Stimulated activated CD4-positive, alpha-beta T cell treated with anti-CD3 and anti-CD28 coated beads, TNF-alpha, amount 100 ng/mL, for 24 hours (primary cell): ENCODE measurements around the gene RTL5.
A peak's percentile ranks its signal among the peaks of the same experiment; 100 is the strongest.

Experiments used
- DNase-seq, 3 experiments: peaks; one replicate each; pipeline ENCODE4 v3.0.0-alpha.2; 2020; ENCODE audit warnings: low read depth in 3 of 3

Gene RTL5

GRCh38 chrX:72129661-72130060 lies 2.1 kb downstream of the RTL5 start:
- no peak for DNase-seq

GRCh38 chrX:72128881-72129280 lies 2.8 kb downstream of the RTL5 start:
- DNase-seq, result peak in 1 of 3 experiments; percentile 16

- no peak for DNase-seq
These were observed 3.4 kb downstream of the RTL5 start for GRCh38 chrX:72128183-72128834.

GRCh38 chrX:72127332-72127731 lies 4.4 kb downstream of the RTL5 start:
- DNase-seq, result no peak

- DNase-seq, result peak; percentile 54 to 79 (median 69)
These were observed 5.1 kb downstream of the RTL5 start for GRCh38 chrX:72126539-72127140.

GRCh38 chrX:72126048-72126415 lies 5.7 kb downstream of the RTL5 start:
- no peak for DNase-seq

- no peak for DNase-seq
These were observed 6.2 kb downstream of the RTL5 start for GRCh38 chrX:72125331-72126047.

GRCh38 chrX:72124540-72125201 lies 7.0 kb downstream of the RTL5 start:
- DNase-seq, result no peak

- no peak for DNase-seq
These were observed 8.1 kb downstream of the RTL5 start for GRCh38 chrX:72123471-72124185.

GRCh38 chrX:72122621-72123337 lies 8.9 kb downstream of the RTL5 start:
- DNase-seq, result no peak

GRCh38 chrX:72121383-72121782 lies 10.3 kb downstream of the RTL5 start:
- DNase-seq, result peak in 1 of 3 experiments; percentile 22

- no peak for DNase-seq
These were observed 10.9 kb downstream of the RTL5 start for GRCh38 chrX:72120837-72121236.

- no peak for DNase-seq
These were observed 14.0 kb downstream of the RTL5 start for GRCh38 chrX:72117636-72118210.

- DNase-seq, result no peak
These were observed 16.3 kb downstream of the RTL5 start for GRCh38 chrX:72115380-72115779.

GRCh38 chrX:72114807-72115206 lies 16.9 kb downstream of the RTL5 start:
- no peak for DNase-seq

GRCh38 chrX:72114306-72114705 lies 17.4 kb downstream of the RTL5 start:
- no peak for DNase-seq

GRCh38 chrX:72113461-72113860 lies 18.3 kb downstream of the RTL5 start:
- DNase-seq, result no peak

- DNase-seq, result no peak
These were observed 20.6 kb downstream of the RTL5 start for GRCh38 chrX:72110876-72111708.

- no peak for DNase-seq
These were observed 21.5 kb downstream of the RTL5 start for GRCh38 chrX:72110051-72110875.
